ENCODE measurements around the gene ZMYM2. TPM values are rescaled to one million over a fixed set of nuclear protein-coding genes. Genes with fewer than 3 reads are reported as not detected.

Gene ZMYM2
- polyA plus RNA-seq, 2 of the 4 experiments (the other 2 are of a cell fraction): 21.7 to 56.7 TPM

DNA sequence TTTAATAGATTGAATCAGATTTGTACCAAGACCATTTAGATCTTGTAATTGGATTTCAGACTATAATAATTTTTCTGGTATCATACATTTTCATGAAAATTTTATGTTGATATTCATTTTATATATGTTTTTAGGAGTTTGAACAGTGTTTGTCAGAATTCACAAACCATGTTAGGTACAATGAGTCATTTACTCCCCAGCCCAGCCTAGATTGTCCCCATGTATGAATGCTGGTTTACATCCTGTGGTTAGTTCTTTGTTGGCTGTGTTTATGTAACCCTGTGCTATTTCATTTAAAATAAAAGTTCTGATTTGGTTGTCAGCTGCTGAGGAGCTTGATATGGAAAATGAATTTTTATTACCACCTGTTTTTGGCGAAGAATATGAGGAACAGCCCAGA, 105.6 kb downstream of the ZMYM2 start:
- no peak overlapping the region for H3K4me2 ChIP-seq
- TF ChIP-seq, protein P1, sequence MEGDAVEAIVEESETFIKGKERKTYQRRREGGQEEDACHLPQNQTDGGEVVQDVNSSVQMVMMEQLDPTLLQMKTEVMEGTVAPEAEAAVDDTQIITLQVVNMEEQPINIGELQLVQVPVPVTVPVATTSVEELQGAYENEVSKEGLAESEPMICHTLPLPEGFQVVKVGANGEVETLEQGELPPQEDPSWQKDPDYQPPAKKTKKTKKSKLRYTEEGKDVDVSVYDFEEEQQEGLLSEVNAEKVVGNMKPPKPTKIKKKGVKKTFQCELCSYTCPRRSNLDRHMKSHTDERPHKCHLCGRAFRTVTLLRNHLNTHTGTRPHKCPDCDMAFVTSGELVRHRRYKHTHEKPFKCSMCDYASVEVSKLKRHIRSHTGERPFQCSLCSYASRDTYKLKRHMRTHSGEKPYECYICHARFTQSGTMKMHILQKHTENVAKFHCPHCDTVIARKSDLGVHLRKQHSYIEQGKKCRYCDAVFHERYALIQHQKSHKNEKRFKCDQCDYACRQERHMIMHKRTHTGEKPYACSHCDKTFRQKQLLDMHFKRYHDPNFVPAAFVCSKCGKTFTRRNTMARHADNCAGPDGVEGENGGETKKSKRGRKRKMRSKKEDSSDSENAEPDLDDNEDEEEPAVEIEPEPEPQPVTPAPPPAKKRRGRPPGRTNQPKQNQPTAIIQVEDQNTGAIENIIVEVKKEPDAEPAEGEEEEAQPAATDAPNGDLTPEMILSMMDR (IDR thresholded peaks at IDR 0.05): no peak
- TF ChIP-seq ZNF302 (CRISPR knock-in tag; IDR thresholded peaks at IDR 0.05): no peak
- POLR2A ChIA-PET: no interaction called here
- no peak overlapping the region for H3K4me3 ChIP-seq
- H3K9me3 ChIP-seq: no peaks in the 10 kb centered on the region
- no peaks in the 10 kb centered on the region for H3K4me1 ChIP-seq
- CTCF ChIA-PET: no interaction called here
- 91% methylated on average over 1 of the region's 1 CpG for WGBS (ENCODE audit: missing lambda C conversion rate)
- ATAC-seq (no peak), DNase-seq (ENCODE audit: low read depth in 1 of 2, low spot score in 1 of 2) (no peak), FAIRE-seq (no peak)
- H3K27ac ChIP-seq: no peak overlapping the region

DNA sequence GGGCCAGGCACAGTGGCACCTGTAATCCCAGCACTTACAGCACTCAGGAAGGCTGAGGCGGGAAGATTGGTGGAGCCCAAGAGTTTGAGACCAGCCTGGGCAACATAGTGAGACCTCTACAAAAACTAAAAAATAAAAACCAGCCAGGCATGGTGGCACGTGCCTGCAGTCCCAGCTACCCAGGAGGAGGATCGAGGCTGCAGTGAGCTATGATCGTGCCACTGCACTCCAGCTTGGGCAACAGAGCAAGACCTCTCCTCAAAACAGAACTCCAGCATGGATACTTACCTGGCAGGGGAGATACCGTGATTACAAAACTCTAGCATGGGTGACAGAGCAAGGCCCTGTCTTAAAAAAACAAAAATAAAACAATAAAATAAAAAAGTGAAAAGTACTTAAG, 107.0 kb downstream of the ZMYM2 start:
- WGBS (ENCODE audit: missing lambda C conversion rate): 91% methylated on average over 5 of the region's 5 CpGs

DNA sequence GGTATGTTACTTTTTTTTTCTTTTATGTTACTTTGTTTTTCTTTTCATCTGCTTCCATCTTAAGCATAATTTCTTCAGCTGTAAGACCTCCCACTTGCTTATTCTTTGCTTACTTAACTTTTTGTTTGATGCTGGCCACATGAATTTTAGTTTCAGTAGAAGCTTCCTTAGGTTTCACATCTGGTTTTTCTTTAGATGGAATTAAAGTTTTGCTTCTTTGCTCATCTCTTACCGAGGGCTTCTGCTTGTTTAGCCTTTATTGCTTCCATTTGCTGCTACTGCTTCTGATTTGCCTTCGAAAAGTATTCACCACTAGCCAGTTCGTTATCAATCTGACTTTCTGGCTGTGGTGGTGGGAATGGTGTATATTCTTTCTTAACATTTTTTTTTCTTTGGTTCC, 111.4 kb downstream of the ZMYM2 start:
- WGBS (ENCODE audit: missing lambda C conversion rate): 98% methylated on average over 3 of the region's 3 CpGs
- no peak overlapping the region for H3K27ac ChIP-seq
- TF ChIP-seq FOXS1 (CRISPR knock-in tag; IDR thresholded peaks at IDR 0.05) (no peak), HDAC2 (IDR thresholded peaks at IDR 0.05) (no peak), JUNB (IDR thresholded peaks at IDR 0.05) (no peak)
- no peaks in the 10 kb centered on the region for H3K9me3 ChIP-seq
- POLR2A ChIA-PET: no interaction called here
- H3K4me2 ChIP-seq: no peak overlapping the region
- CTCF ChIA-PET: interaction anchor here (0.6 kb wide), 1 partner anchor 254 kb away, joined by 4 read pairs; no protein-coding TSS in a partner anchor
- no peak for FAIRE-seq
- no peak overlapping the region for H3K4me3 ChIP-seq
- H3K4me1 ChIP-seq: no peaks in the 10 kb centered on the region
- ATAC-seq: no peak
- no peak for DNase-seq (ENCODE audit: low read depth in 1 of 2, low spot score in 1 of 2)

More for the DNA sequence above, 107.0 kb downstream of the ZMYM2 start:
- POLR2A ChIA-PET: no interaction called here
- no peak for FAIRE-seq
- CTCF ChIA-PET: no interaction called here
- Histone ChIP-seq H3K4me3 (no peak overlapping the region), H3K27ac (no peak overlapping the region), H3K4me2 (no peak overlapping the region), H3K4me1 (no peaks in the 10 kb centered on the region), H3K9me3 (no peaks in the 10 kb centered on the region)
- no peak for DNase-seq (ENCODE audit: low read depth in 1 of 2, low spot score in 1 of 2)
- ATAC-seq: no peak
- TF ChIP-seq, protein P2, sequence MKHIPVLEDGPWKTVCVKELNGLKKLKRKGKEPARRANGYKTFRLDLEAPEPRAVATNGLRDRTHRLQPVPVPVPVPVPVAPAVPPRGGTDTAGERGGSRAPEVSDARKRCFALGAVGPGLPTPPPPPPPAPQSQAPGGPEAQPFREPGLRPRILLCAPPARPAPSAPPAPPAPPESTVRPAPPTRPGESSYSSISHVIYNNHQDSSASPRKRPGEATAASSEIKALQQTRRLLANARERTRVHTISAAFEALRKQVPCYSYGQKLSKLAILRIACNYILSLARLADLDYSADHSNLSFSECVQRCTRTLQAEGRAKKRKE (CRISPR knock-in tag; IDR thresholded peaks at IDR 0.05; ENCODE audit: low read depth): no peak
- no peak for TF ChIP-seq HOXA7 (CRISPR knock-in tag; IDR thresholded peaks at IDR 0.05)
- TF ChIP-seq, protein P3, sequence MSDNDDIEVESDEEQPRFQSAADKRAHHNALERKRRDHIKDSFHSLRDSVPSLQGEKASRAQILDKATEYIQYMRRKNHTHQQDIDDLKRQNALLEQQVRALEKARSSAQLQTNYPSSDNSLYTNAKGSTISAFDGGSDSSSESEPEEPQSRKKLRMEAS (IDR thresholded peaks at IDR 0.05): no peak
- no peak for TF ChIP-seq POLR2A (IDR thresholded peaks at IDR 0.05; ENCODE audit: low read length)
- no peak for TF ChIP-seq ESRRA (IDR thresholded peaks at IDR 0.05; ENCODE audit: borderline replicate concordance, low read length)
- TF ChIP-seq BHLHE40 (IDR thresholded peaks at IDR 0.05; ENCODE audit: low read depth, low read length): no peak
- TF ChIP-seq, protein P4, sequence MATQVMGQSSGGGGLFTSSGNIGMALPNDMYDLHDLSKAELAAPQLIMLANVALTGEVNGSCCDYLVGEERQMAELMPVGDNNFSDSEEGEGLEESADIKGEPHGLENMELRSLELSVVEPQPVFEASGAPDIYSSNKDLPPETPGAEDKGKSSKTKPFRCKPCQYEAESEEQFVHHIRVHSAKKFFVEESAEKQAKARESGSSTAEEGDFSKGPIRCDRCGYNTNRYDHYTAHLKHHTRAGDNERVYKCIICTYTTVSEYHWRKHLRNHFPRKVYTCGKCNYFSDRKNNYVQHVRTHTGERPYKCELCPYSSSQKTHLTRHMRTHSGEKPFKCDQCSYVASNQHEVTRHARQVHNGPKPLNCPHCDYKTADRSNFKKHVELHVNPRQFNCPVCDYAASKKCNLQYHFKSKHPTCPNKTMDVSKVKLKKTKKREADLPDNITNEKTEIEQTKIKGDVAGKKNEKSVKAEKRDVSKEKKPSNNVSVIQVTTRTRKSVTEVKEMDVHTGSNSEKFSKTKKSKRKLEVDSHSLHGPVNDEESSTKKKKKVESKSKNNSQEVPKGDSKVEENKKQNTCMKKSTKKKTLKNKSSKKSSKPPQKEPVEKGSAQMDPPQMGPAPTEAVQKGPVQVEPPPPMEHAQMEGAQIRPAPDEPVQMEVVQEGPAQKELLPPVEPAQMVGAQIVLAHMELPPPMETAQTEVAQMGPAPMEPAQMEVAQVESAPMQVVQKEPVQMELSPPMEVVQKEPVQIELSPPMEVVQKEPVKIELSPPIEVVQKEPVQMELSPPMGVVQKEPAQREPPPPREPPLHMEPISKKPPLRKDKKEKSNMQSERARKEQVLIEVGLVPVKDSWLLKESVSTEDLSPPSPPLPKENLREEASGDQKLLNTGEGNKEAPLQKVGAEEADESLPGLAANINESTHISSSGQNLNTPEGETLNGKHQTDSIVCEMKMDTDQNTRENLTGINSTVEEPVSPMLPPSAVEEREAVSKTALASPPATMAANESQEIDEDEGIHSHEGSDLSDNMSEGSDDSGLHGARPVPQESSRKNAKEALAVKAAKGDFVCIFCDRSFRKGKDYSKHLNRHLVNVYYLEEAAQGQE (IDR thresholded peaks at IDR 0.05): no peak
- no peak for TF ChIP-seq FOXS1 (CRISPR knock-in tag; IDR thresholded peaks at IDR 0.05)
- TF ChIP-seq, protein P5, sequence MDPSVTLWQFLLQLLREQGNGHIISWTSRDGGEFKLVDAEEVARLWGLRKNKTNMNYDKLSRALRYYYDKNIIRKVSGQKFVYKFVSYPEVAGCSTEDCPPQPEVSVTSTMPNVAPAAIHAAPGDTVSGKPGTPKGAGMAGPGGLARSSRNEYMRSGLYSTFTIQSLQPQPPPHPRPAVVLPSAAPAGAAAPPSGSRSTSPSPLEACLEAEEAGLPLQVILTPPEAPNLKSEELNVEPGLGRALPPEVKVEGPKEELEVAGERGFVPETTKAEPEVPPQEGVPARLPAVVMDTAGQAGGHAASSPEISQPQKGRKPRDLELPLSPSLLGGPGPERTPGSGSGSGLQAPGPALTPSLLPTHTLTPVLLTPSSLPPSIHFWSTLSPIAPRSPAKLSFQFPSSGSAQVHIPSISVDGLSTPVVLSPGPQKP (IDR thresholded peaks at IDR 0.05; ENCODE audit: low read depth, low read length): no peak
- no peak for TF ChIP-seq HOXB5 (CRISPR knock-in tag; IDR thresholded peaks at IDR 0.05)
- no peak for TF ChIP-seq HOXB13 (CRISPR knock-in tag; IDR thresholded peaks at IDR 0.05; ENCODE audit: low read depth)
- TF ChIP-seq SMC3 (IDR thresholded peaks at IDR 0.05): no peak

Data from A549 (cell line).